22Rv1 (cell line): ENCODE results near the gene METAP1D.

Source experiments
- ZFX ChIP-seq: fragments of 450-650 bp; IDR thresholded peaks from 2 replicates; pipeline ENCODE4 v1.6.1; 2017; ENCODE audit warnings: antibody characterized with exemption, borderline replicate concordance
- TF ChIP-seq, protein P1 (sequence below): fragments of 450-650 bp; IDR thresholded peaks from 2 replicates; pipeline ENCODE4 v1.5.1; 2017; ENCODE audit warnings: mild to moderate bottlenecking

DNA sequence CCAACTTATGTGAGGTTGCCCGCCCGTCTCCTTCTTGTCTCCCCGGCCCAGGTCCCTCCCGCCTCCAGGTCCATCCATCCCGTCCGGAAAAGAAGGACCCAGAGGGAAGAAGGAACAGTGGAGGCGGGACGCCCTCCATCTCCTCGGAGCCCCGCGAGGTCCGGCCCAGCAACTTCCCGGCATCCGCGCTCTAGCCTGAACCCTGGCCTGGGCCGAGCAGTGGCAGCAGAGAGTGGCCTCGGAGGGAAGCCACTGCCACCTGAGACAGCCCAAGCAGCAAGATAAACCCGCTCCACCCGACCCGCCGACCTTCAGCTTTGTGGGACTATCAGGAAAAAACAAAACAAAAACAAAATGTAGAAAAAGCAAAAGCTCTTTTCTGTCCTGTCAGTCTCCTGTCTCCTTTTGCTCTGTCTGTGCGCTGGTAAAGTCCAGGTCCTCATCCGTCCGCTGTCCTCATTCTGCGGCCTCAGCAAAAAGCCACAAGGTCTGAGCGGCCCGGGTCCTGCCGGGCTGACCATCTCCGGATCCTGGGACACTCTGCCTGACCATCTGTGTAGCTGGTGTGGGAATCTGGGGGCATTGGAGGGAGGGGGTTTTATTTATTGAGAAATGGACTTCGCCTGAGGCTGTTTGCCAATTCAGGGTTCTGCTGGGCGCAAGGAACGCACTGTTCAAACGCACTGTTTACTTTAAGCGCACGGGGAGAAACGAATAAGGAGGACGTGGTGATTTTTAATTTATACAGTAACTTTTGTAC is 88.7 kb downstream of the METAP1D start:
- TF ChIP-seq, protein P1, sequence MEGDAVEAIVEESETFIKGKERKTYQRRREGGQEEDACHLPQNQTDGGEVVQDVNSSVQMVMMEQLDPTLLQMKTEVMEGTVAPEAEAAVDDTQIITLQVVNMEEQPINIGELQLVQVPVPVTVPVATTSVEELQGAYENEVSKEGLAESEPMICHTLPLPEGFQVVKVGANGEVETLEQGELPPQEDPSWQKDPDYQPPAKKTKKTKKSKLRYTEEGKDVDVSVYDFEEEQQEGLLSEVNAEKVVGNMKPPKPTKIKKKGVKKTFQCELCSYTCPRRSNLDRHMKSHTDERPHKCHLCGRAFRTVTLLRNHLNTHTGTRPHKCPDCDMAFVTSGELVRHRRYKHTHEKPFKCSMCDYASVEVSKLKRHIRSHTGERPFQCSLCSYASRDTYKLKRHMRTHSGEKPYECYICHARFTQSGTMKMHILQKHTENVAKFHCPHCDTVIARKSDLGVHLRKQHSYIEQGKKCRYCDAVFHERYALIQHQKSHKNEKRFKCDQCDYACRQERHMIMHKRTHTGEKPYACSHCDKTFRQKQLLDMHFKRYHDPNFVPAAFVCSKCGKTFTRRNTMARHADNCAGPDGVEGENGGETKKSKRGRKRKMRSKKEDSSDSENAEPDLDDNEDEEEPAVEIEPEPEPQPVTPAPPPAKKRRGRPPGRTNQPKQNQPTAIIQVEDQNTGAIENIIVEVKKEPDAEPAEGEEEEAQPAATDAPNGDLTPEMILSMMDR: no peak
- no peak for TF ChIP-seq ZFX
